Gastrocnemius medialis (tissue), 4 donors: ENCODE data around the gene SIL1. TPM values are rescaled to one million over a fixed set of nuclear protein-coding genes. Genes with fewer than 3 reads are reported as not detected.

Experiments used
- ATAC-seq, 2 donors: fragments of 150-250 bp; one replicate each; pipeline ENCODE4 v1.9.1; 2016
- DNase-seq, 2 donors: peaks; one replicate each; pipeline ENCODE4 v3.0.0-alpha.2; 2019
- H3K27ac ChIP-seq, 4 donors: fragments of 200-600 bp; sonication (generic); 1 replicate in 1 of 4; 2 replicates in 3 of 4; pipeline ENCODE4 v1.5.1; 2016 to 2018; ENCODE audit warnings: mild to moderate bottlenecking in 2 of 4, moderate library complexity in 1 of 4
- H3K27me3 ChIP-seq, 3 donors: fragments of 200-600 bp; sonication (generic) in 2 of 3; 1 replicate in 1 of 3; 2 replicates in 2 of 3; pipeline versions ENCODE4 v1.5.1 to v1.6.0; 2016 to 2019; ENCODE audit warnings: mild to moderate bottlenecking in 1 of 3, moderate library complexity in 1 of 3
- H3K36me3 ChIP-seq, 2 donors: fragments of 200-600 bp; sonication (generic) in 1 of 2; one replicate each; pipeline ENCODE4 v1.5.1; 2017 to 2018
- H3K4me1 ChIP-seq, 2 donors: fragments of 200-600 bp; sonication (generic) in 1 of 2; one replicate each; pipeline ENCODE4 v1.5.1; 2016 to 2017; ENCODE audit warnings: mild to moderate bottlenecking in 2 of 2
- H3K4me3 ChIP-seq, 4 donors: fragments of 200-600 bp; sonication (generic) in 3 of 4; 1 replicate in 1 of 4; 2 replicates in 3 of 4; pipeline ENCODE4 v1.5.1; 2016 to 2019; ENCODE audit warnings: mild to moderate bottlenecking in 2 of 4
- H3K9me3 ChIP-seq, 3 donors: fragments of 200-600 bp; sonication (generic) in 2 of 3; 1 replicate in 1 of 3; 2 replicates in 2 of 3; pipeline ENCODE4 v1.5.1; 2016 to 2019
- CTCF ChIP-seq, 5 experiments: fragments of 450-650 bp in 3 of 5; fragments of 200-600 bp in 2 of 5; sonication (generic) in 2 of 5; IDR thresholded peaks in 4 of 5; conservative IDR thresholded peaks in 1 of 5; 1 replicate in 4 of 5; 2 replicates in 1 of 5; pipeline ENCODE4 v1.5.1; 2016 to 2019; ENCODE audit warnings: antibody characterized with exemption in 5 of 5, mild to moderate bottlenecking in 3 of 5, moderate library complexity in 3 of 5
- POLR2A ChIP-seq, 2 donors: fragments of 450-650 bp; IDR thresholded peaks; one replicate each; pipeline ENCODE4 v1.6.1; 2017; ENCODE audit warnings: antibody characterized with exemption in 2 of 2, mild to moderate bottlenecking in 2 of 2, moderate library complexity in 2 of 2
- in situ Hi-C, 4 donors: fragments of 200-750 bp; cut with MboI; loops; one replicate each; pipeline versions ENCODE4 v1.15.0 to v1.8.0; 2017; ENCODE audit warnings: low sequenced_read_pairs in 4 of 4
- intact Hi-C: fragments of 100-400 bp; cut with DNase I; formaldehyde crosslinking; loops from one replicate; pipeline ENCODE4 v1.15.1; 2023; ENCODE audit warnings: low total_unique reads
- total RNA-seq, 4 donors: library from RNA; depleted of rRNA; stranded (reverse); fragments of >200 nt; gene quantifications; one replicate each; pipeline versions ENCODE4 v1.1.0 to v1.2.3, GENCODE V29; 2016

SIL1 gene
- total RNA-seq, 4 donors from 2014 or later: 36.6 to 52.6 (median 48.2) TPM

- no peak overlapping the region for H3K27ac ChIP-seq
- TF ChIP-seq POLR2A (IDR thresholded peaks at IDR 0.05): no peak
- no peak for TF ChIP-seq CTCF (IDR thresholded peaks at IDR 0.05 in 4 of 5, conservative IDR thresholded peaks at IDR 0.05 in 1 of 5)
- no peaks in the 10 kb centered on the region for H3K9me3 ChIP-seq
- DNase-seq (no peak), ATAC-seq (no peak)
- H3K4me1 ChIP-seq: peaks cover 0 to 2% of the 10 kb centered on the region in 2 donors
- peaks cover 0 to 19% of the 10 kb centered on the region in 2 donors for H3K36me3 ChIP-seq
- H3K27me3 ChIP-seq: no peaks in the 10 kb centered on the region
- intact Hi-C loops (no loop called here), in situ Hi-C loops (no loop called here)
- no peak overlapping the region for H3K4me3 ChIP-seq
Observed at GRCh38 chr5:138909734-138910133, 288.4 kb downstream of the SIL1 start.

DNA sequence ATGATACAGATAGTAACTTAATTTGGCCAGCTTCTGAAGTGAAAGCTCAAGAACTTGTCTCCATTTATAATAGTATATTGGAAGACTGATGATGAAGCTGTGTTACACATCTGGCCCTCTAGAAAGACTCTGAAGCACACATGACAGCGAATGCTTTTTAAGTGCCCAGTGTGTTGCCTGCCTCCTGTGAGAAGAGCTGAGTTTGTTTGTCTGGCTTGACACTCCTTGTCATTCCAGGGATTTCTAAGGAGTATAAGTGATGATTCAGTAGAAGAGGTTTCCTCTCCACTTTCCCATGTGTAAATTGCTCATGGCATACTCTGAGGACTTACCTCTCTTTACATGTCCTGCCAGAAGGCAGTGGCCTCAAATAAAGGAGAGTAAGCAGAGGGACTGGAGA, 292.6 kb downstream of the SIL1 start:
- Histone ChIP-seq H3K27me3 (no peaks in the 10 kb centered on the region), H3K27ac (no peak overlapping the region), H3K36me3 (peaks cover 0 to 26% of the 10 kb centered on the region in 2 donors), H3K9me3 (no peaks in the 10 kb centered on the region), H3K4me1 (peaks cover 0 to 20% of the 10 kb centered on the region in 2 donors), H3K4me3 (no peak overlapping the region)
- DNase-seq (no peak), ATAC-seq (no peak)
- in situ Hi-C loops (no loop called here), intact Hi-C loops (no loop called here)
- TF ChIP-seq POLR2A (IDR thresholded peaks at IDR 0.05) (no peak), CTCF (IDR thresholded peaks at IDR 0.05 in 4 of 5, conservative IDR thresholded peaks at IDR 0.05 in 1 of 5) (no peak)

DNA sequence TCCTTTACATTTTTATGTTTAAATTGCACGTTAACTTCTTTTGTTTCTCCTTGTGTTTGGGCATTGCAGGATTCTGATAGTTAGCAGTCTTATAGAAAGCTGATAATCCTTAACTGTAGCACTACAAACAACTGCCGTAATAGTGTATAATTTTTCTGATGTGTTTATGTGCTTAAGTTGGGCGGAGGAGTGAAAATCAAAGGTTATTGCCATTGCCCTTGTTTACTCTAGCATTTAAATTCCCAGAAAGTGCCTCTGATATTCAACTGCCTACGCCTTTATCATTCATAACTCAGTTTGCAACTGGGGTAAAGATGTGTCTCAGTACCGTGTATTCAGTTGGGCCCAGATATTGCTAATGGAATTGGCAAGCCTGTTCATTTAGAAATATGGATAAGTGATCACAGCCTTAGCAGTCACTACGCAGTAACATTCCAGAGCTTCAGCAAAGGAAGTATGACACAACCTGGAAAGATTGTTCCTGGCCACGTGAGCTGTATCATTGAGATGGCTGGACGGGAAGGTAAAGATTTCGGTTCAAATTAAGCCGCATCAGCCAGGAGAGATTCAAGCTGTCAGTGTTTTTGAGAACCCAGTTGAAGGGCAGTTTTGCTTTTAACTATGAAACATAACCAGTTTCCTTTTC, 294.9 kb downstream of the SIL1 start:
- no peaks in the 10 kb centered on the region for H3K27me3 ChIP-seq
- DNase-seq (no peak), ATAC-seq (peak; percentile 43 to 60)
- H3K27ac ChIP-seq: peak overlapping the region; percentile 4 to 65 (median 22)
- no peak overlapping the region for H3K4me3 ChIP-seq
- in situ Hi-C loops (no loop called here), intact Hi-C loops (no loop called here)
- H3K36me3 ChIP-seq: peaks cover 0 to 26% of the 10 kb centered on the region in 2 donors
- TF ChIP-seq POLR2A (IDR thresholded peaks at IDR 0.05): no peak
- no peak for TF ChIP-seq CTCF (IDR thresholded peaks at IDR 0.05 in 4 of 5, conservative IDR thresholded peaks at IDR 0.05 in 1 of 5)
- H3K4me1 ChIP-seq: peaks cover 0 to 26% of the 10 kb centered on the region in 2 donors
- H3K9me3 ChIP-seq: no peaks in the 10 kb centered on the region

GRCh38 chr5:138901716-138902115, 296.5 kb downstream of the SIL1 start:
- TF ChIP-seq CTCF (IDR thresholded peaks at IDR 0.05 in 4 of 5, conservative IDR thresholded peaks at IDR 0.05 in 1 of 5) (no peak), POLR2A (IDR thresholded peaks at IDR 0.05) (no peak)
- Histone ChIP-seq H3K36me3 (peaks cover 0 to 26% of the 10 kb centered on the region in 2 donors), H3K27me3 (no peaks in the 10 kb centered on the region), H3K4me3 (no peak overlapping the region), H3K9me3 (no peaks in the 10 kb centered on the region), H3K27ac (peak overlapping the region in 3 of 4 donors; percentile 14 to 66 (median 59)), H3K4me1 (peaks cover 0 to 26% of the 10 kb centered on the region in 2 donors)
- ATAC-seq (no peak), DNase-seq (no peak)
- in situ Hi-C loops (no loop called here), intact Hi-C loops (no loop called here)
